Choroid plexus epithelial cell (primary cell): Measurements from ENCODE around the gene DIAPH1.
A peak's percentile ranks its signal among the peaks of the same experiment; 100 is the strongest.

Experiments used
- DNase-seq: peaks from one replicate; pipeline ENCODE4 v3.0.0-alpha.2; 2010; ENCODE audit warnings: low read depth
- H3K4me3 ChIP-seq: 2 replicates; pipeline ENCODE4 v1.5.1; 2011; ENCODE audit warnings: low read depth, mild to moderate bottlenecking, control low read depth, low read length, moderate library complexity
- CTCF ChIP-seq: conservative IDR thresholded peaks from 2 replicates; pipeline ENCODE4 v1.5.1; 2011; ENCODE audit warnings: low read depth, mild to moderate bottlenecking, control low read depth, inconsistent platforms, low read length, moderate library complexity

Gene DIAPH1

GRCh38 chr5:141508440-141508797, 110.4 kb downstream of the DIAPH1 start:
- peak overlapping the region; percentile 24 for H3K4me3 ChIP-seq
- DNase-seq = peak; percentile 23
- no peak for TF ChIP-seq CTCF

GRCh38 chr5:141507387-141508091, 111.3 kb downstream of the DIAPH1 start:
- no peak for TF ChIP-seq CTCF
- peak overlapping the region; percentile 6 for H3K4me3 ChIP-seq
- peak; percentile 91 for DNase-seq

- no peak for TF ChIP-seq CTCF
- H3K4me3 ChIP-seq = no peak overlapping the region
- no peak for DNase-seq
These were observed 112.2 kb downstream of the DIAPH1 start for GRCh38 chr5:141506381-141507155.

GRCh38 chr5:141504216-141504615, 114.6 kb downstream of the DIAPH1 start:
- TF ChIP-seq CTCF = no peak
- no peak for DNase-seq
- H3K4me3 ChIP-seq = no peak overlapping the region

- no peak for DNase-seq
- H3K4me3 ChIP-seq = no peak overlapping the region
- TF ChIP-seq CTCF = no peak
These were observed 115.1 kb downstream of the DIAPH1 start for GRCh38 chr5:141503681-141504080.

GRCh38 chr5:141501761-141502160, 117.0 kb downstream of the DIAPH1 start:
- DNase-seq = no peak
- no peak overlapping the region for H3K4me3 ChIP-seq
- TF ChIP-seq CTCF = no peak

GRCh38 chr5:141496038-141496437, 122.8 kb downstream of the DIAPH1 start:
- no peak overlapping the region for H3K4me3 ChIP-seq
- no peak for TF ChIP-seq CTCF
- peak; percentile 94 for DNase-seq
